Stimulated activated CD4-positive, alpha-beta T cell treated with anti-CD3 and anti-CD28 coated beads, Interleukin-1b, Interleukin-23, amount 100 ng/mL, for 1 hour (primary cell): ENCODE results near the gene TARS3.
"Not testable (repeated sequence)": the region's sequence is repeated elsewhere in the genome, so short reads cannot be mapped to it uniquely, and the experiment has no call there.

ENCODE experiments used
- DNase-seq, 2 donors: peaks; one replicate each; pipeline ENCODE4 v3.0.0-alpha.2; 2020; ENCODE audit warnings: low read depth in 2 of 2

Gene TARS3

GRCh38 chr15:101723874-101724674 is at the start of gene TARS3:
TSS of gene TARS3 (minus strand) at chr15:101724473. CDS start at chr15:101724387, 86 bp downstream.
- peak; percentile 91 to 98 for DNase-seq

GRCh38 chr15:101773496-101774100 is 49.3 kb upstream of the TARS3 start:
- no peak for DNase-seq

GRCh38 chr15:101772921-101773320 is 48.6 kb upstream of the TARS3 start:
- no peak for DNase-seq

GRCh38 chr15:101767083-101767640 is 42.9 kb upstream of the TARS3 start:
- DNase-seq: not testable (repeated sequence)

GRCh38 chr15:101765772-101766456 is 41.6 kb upstream of the TARS3 start:
- DNase-seq: no peak

GRCh38 chr15:101765340-101765671 is 41.0 kb upstream of the TARS3 start:
- DNase-seq: not testable (repeated sequence)

GRCh38 chr15:101764669-101765339 is 40.5 kb upstream of the TARS3 start:
- DNase-seq: not testable (repeated sequence)

- DNase-seq: not testable (repeated sequence)
Measured at GRCh38 chr15:101746716-101747082, 22.4 kb upstream of the TARS3 start.

GRCh38 chr15:101734837-101735236 is 10.6 kb upstream of the TARS3 start:
- DNase-seq: not testable (repeated sequence)

- DNase-seq: no peak
Measured at GRCh38 chr15:101733545-101733944, 9.3 kb upstream of the TARS3 start.

GRCh38 chr15:101732772-101733171 is 8.5 kb upstream of the TARS3 start:
- DNase-seq: no peak

GRCh38 chr15:101731746-101732145 is 7.5 kb upstream of the TARS3 start:
- DNase-seq: no peak

- no peak for DNase-seq
Measured at GRCh38 chr15:101727186-101727585, 2.9 kb upstream of the TARS3 start.

GRCh38 chr15:101725073-101725472 is 800 bp upstream of the TARS3 start:
- DNase-seq: no peak

- DNase-seq: no peak
Measured at GRCh38 chr15:101724675-101725005, 367 bp upstream of the TARS3 start.

- DNase-seq: no peak
Measured at GRCh38 chr15:101723171-101723873, 951 bp downstream of the TARS3 start.

- DNase-seq: no peak
Measured at GRCh38 chr15:101718896-101719295, 5.4 kb downstream of the TARS3 start.

GRCh38 chr15:101712078-101712477 is 12.2 kb downstream of the TARS3 start:
- no peak for DNase-seq

- no peak for DNase-seq
Measured at GRCh38 chr15:101710806-101711205, 13.5 kb downstream of the TARS3 start.

GRCh38 chr15:101709466-101709865 is 14.8 kb downstream of the TARS3 start:
- DNase-seq: no peak

GRCh38 chr15:101707983-101708382 is 16.3 kb downstream of the TARS3 start:
- no peak for DNase-seq
